HG02759 (cell line): ENCODE results near the gene CPVL.

Source experiments
- ATAC-seq: cut with Tn5 transposase; IDR thresholded peaks from one replicate; pipeline ENCODE4 v1.9.1; 2021; ENCODE audit warnings: mild to moderate bottlenecking, moderate library complexity; ENCODE audit not compliant: unreplicated experiment

CPVL gene

DNA sequence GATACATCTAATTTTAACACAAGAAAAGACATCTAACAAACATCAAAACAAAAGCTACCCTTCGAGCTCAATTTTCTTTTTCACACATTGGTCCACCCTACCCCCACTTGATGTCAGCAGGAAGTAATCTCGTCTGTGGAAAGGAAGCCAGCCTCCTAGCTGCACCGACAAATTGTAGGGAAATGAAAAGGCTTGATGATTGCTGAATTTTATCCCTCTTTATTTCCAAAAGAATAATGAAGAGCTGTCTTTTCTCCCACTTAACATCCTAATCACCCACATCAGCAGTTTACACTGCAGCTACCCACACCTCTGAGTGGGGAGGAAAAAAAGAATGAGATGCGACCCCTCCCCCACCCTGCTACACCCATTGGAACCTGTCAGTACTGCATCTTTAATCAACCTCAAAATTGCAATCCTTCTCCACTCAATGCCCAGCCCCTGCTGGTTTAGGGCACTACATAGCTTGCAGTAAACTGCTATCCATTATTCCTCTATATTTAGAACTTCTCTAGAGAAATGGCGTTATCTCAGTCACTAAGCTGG is 10.6 kb upstream of the CPVL start:
- ATAC-seq = no peak

DNA sequence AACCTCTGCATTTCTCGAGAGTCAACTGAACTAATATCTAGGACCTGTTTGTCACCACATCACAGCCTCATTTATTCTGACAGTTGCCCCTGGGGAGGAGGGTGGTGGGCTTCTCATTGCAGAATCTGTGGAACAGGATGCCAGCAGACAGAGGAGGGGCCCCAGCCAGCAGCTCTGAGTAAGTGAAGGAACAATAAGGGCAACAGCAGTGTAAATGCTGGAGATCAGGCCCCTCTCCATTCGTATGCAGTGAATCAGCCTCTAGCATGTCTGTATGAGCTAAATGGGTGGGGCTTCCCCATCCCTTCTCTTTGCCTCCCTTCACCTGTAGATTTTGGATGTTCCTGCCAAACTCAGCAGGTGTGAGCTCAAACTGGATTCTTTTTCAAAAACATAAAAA is 7.7 kb upstream of the CPVL start:
- ATAC-seq = no peak

DNA sequence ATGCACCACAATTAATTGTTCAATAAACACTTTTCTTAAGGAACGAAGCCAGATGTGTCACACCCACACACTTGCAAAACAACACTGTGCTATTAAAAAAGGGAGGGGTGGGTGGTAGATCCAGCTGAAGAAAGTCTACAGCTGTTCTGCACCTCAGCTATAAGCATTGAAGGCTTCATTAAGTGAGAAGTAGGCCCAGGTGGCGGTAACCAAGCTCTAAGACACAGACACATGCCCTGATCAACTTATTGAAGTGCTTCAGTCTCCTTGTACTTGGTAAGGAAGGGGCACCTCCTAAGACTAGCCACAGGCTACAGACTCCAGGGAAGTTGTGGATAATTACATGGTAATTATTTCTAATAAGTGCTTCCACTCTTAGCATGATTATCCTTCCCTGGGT is 4.5 kb upstream of the CPVL start:
- no peak for ATAC-seq

DNA sequence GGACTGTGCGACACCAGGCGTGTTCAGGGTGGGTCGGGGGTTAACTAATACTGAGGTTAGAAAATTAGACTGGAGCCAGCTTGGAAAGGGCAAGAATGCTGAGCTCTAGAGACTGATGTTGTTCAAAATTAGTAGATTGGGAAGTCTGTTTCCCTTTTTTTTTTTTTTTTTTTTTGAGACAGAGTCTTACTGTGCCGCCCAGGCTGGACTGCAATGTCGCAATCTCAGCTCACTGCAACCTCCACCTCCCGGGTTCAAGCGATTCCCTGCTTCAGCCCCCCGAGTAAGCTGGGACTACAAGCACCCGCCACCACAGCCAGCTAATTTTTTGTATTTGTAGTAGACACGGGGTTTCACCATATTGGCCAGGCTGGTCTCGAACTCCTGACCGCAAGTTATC is 2.7 kb upstream of the CPVL start:
- ATAC-seq = no peak

DNA sequence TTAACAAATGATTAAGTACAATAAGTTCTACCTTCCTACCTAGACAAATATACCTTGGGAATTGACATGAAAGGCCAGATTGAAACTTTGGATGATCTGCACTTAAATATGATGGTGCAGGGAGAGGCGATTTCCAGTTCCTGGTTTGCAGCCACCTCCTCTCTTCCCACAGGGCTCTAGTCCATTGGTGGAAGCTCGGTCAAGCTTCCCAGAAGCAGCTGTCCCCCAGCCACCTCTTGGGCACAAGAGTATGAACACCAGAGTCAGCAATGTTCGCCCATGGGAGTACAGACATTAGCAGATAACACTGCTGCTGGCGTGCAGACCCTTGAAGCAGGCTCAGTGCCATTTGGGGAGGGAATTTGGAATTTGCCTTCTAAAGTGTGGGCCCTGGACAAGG is 1.5 kb upstream of the CPVL start:
- no peak for ATAC-seq

DNA sequence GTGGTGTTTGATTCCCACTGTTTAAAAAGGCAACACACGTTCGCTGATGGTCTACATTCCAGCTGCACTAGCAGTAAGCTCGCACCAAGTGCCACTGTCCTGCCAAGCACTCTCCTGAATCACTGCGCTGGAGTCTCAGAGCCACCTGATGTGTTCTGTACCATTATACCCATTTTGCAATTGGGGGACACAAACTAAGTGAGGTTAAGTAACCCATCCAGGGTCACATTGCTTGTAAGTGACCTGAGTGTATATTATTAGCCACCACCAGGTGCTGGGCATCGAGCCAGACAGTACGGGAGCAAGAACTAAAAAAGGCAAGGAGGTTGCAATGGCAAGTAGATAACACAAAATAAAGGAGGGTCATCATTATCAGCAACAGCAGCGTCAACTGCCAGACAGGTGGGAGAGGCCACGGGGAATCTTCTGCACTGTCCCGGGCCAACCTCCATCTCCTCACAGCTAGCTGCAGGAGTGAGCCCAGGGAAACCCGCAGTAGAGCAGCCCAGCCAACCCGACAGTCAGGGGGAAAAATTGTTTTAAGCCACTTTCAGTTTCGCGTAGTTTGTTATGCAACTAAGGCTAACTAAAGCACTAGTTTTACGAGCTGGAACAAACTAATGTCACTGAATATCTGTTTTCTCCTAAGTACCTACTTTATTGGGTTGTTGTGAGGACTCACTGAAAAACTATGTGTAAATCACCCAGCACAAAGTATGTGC is 712 bp upstream of the CPVL start:
- no peak for ATAC-seq

DNA sequence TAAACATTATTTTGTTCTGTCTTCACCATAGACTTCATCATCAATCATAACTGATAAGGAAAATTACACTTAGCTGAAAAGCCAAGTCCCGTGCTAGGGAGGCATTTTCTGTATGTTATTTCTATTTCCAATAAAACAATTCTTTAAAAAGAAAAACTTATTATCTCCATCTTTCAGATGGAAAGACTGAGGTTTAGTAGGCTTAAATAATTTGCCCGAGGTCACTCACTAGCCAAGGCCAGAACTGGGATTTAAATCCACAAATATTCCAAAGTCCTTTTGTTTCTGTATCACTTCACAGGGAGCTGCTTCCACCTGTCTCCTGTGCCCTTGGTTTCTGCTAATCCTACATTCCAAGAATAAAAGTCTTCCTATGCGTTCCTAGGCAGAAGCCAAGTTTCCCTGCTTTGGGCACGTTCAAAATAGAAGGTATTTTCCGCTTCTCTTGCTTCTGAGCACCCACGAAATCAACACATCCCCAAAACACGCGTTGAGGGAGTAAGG is 732 bp downstream of the CPVL start:
- no peak for ATAC-seq

DNA sequence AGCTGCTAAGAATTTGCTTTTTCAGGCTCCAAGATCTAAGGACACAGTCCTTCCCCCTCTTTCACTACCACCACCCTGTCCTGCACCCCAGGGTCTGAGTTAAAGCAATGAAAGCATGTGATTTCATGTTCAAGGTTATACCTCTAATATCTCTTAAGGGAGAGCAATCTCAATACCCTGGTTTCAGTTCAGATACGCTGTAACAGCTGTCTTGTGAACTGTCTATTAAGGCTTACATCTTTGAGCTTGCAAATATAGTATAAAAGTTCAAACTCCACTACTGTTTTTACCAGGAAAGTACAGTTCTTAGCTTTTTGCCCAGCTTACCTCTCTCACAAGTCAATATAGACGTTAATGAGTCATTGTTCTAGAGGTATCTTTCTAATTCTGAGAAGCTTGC is 2.6 kb downstream of the CPVL start:
- ATAC-seq = no peak

DNA sequence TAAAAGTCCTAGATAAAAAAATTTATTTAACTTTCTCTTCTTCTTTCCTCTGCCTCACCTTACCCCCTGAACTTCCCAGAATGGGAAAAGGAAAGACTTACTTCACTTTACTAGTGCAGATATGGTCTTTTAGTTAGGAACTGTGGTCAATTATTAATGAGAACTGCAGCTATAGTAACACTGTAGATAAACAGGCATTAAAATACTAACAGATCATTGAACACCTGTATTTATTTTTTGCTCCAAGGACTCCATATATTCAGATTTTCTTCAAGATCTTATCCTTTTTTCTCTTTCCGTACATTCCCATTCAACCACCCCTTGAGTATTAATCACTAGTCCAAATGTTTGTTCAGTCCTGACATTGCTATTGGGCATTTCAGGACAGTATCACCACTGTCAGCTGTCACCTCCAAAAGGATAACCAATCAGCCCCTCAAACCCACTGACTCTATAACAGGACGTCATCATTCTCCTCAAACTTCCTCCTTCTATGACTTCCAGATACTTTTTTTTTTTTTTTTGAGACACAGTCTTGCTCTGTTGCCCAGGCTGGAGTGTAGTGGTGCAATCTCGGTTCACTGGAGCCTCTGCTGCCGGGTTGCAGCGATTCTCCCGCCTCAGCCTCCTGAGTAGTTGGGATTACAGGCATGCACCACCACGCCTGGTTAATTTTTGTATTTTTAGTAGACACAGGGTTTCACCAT is 4.2 kb downstream of the CPVL start:
- no peak for ATAC-seq

DNA sequence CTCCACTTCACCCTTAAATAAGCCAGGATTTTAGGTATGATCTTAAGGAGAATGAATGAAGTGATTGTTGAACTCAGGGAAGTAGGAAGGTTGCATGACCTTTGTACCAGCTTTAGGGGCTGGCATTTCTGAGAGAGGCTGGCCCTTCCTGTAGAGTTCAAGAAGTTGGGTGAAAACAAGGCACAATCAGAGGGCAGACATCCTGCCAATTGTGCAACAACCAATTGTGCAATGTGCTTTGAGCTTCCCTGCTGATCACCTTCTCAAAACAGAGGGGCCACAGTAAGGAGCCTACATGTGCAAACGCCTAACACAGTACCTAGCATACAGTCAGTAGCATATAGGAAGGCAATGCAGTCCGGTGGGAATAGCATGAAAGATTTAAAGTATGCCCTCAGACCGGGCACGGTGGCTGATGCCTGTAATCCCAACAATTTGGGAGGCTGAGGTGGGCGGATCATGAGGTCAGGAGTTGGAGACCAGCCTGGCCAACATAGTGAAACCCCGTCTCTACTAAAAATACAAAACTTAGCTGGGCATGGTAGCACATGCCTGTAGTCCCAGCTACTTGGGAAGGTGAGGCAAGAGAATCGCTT is 5.4 kb downstream of the CPVL start:
- ATAC-seq = no peak

DNA sequence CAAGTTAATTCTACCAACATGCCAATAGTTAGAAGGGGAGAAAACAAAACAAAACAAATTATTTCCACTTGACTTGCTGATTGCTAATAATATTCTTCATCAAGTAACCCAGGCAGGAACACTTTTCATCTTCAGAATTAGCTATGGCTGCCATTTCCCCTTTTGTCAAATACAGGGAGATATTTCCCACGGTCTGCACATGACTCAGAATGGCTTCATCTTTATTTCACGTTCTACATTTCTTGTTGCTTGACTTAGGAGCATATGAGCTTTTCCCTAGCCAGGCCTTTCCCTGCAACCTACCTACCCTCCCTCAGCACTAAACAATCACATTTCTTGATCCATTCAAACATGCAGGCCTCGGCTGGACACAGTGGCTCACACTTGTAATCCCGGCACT is 6.5 kb downstream of the CPVL start:
- ATAC-seq = no peak

DNA sequence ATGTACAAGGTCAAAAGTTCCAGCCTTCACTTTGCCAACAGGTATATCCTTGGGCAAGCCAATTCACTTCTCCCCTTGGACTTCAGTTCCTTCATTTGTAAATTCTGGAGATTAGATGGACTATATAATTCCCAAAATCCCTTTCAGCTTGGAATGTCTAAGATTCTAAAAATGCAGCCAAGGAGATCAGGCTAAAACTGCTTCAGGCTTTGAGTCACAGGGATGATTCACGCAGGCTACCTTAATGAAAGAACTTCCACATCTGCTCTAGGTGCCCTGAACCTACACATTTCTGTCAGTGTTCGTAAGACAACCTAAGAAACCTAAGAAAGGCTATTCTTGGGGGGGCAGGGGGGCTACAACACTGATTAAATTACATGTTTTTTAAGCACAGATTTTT is 7.1 kb downstream of the CPVL start:
- no peak for ATAC-seq

DNA sequence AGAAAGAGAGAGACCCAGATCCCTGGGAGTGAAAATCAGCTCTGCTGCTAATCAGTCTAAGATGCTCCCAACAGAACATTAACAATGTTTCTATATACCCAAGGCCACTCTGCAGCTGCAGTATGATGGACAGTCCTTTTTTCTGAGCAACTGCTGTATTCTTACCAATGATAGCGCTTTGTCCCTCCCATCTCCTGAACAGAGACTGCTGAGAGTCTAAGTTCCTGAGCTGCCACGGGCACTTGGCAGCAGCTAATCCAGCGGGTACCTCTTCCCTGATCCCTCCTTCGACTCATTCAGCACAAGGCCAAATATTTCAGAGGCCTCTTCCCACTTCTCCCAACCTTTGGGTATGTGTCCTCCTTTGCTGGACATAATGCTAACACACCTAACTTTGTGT is 7.7 kb downstream of the CPVL start:
- ATAC-seq = no peak

DNA sequence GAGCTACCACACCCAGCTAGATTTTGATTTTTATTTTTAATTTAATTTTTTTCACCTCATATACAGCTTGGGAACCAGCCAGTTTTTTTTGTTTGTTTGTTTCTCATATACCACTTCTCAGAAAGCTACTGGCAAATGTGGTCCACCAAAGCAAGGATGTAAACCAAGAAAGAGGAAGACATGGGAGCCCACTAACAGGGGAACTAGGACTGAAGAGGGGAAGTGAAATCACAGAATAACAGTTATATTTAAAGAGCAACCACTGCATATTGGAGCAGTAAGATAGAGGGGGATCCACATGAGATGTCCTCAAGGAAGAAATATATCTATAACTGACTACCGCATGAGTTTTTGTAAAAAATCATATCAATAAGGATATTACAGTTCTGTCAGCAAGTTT is 10.5 kb downstream of the CPVL start:
- no peak for ATAC-seq

DNA sequence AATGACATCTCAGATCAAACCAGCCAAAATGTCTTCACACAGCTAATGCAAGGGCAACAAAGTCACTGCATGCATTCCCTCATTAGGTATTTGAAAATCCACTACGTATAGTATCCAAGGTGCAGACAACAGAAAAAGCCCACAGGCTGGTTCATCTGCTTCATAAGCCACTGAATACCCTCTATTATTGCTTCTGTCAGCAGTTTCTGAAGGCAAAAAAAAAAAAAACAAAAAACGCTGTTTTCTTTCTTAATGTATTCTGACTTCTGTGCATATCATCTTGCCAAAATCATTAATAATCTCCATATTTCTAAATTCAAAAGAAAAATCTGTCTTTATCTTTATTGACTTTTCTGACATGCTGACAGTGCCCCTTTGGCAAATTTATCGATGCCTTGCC is 13.4 kb downstream of the CPVL start:
- ATAC-seq = no peak

DNA sequence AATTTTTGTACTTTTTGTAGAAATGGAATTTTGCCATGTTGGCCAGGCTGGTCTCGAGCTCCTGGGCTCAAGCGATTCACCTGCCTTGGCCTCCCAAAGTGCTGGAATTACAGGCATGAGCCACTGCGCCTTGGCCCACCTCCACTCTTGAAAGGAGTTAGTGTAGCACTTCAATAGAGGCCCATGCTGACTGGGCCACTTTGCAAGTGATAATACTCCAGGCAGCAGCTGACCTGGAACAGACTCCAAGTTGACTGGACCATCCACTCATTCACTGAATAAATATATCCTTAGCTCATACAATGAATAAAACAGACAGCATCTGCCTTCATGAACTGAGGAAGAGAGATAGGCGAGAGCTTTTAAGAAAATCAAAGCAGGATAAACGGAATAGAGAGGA is 14.7 kb downstream of the CPVL start:
- ATAC-seq = no peak

DNA sequence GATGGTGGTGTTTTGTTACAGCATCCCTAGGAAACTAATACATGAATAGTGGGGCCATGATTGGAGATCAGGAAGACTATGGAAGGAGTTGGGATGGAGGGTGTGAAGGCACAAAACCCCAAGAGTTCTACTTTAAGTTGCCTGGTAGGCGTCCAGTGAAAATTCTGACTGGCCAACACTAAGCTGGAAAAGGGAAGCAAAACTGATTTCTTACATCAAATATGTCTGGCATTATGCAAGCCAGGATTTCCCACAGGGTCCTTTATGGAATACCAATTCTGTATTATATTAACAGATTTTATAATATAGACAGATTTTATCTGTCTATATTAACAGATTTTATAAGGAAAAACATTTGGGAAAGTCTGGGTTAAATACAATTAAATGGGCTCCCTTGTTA is 16.2 kb downstream of the CPVL start:
- ATAC-seq = no peak

DNA sequence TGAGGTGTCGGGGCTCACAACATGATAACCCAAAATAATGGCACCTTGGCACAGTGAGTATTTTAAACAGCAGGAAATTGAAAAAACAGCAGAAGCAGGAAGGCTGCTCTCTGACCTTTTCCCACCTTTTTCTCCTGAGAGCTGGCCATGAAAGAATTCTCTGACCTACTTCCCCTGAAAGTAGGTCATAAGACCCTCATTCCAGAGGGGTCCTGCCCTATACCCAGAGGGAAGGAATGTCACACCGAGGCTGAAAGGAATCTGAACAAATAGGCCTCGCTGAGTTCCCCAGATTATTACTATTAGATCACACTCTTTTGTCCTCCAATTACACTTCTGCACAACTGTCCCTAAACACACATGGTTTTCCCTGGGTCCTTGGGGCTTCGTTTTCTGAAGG is 18.8 kb downstream of the CPVL start:
- no peak for ATAC-seq

DNA sequence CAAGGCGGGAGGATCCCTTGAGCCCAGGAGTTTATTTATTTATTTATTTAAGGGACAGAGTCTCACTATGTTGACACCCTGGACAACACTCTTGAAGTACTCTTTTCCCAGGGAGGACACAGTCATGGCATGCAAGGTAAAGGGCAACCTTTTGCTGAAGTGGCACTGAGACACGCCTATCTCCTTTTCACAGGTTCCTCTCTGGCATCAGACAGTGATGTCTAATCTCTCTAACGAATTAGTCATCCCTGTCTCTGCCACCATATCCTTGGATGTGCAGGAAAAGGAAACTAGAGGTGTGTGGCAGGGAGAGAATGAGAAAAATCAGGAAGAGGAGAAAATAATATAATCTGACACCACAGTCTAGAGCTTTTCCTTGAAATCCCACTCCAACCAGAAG is 19.5 kb downstream of the CPVL start:
- no peak for ATAC-seq

DNA sequence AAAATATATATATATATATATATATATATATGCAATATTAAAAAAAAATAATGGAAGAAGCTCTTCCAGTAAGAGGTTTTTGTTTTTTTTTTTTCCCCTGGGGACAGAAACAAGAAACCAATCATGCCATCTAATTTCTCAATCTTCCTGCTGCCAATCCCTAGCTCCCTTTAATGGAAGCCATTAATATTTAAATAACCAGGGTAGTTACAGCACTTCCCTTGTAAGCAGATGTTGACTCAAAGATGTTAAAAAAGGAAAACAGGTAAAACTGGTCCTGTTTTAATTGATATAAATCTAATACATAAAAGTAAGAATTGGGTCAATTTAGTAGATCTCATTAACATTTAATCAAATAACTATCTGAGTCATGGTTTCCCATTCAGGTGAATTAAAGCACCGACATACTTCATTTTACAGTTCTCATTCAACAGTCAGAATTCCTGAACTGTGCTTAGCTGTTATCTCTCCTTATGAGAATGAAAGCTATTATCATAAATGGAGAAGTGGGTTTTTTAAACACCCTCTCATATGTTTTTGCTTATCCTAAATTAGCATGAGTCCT is 22.6 kb downstream of the CPVL start:
- no peak for ATAC-seq

DNA sequence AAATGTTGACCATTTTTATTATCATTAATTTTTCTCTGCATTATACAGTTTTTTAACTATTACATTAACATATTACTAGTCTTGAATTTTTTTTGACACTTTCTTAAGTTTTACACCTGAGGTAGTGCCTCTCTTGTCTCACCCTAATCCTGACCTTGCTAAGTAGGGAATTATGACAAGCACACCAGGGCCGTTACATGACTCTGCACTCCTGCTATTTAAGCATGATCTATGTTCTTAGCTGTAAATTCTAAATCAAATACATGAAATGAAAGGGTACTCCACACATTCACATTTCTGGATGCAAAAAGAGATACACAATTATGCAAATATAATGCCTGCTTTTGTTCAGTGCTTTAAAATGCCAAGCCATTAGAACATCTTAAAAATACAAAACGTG is 23.6 kb downstream of the CPVL start:
- ATAC-seq = no peak

DNA sequence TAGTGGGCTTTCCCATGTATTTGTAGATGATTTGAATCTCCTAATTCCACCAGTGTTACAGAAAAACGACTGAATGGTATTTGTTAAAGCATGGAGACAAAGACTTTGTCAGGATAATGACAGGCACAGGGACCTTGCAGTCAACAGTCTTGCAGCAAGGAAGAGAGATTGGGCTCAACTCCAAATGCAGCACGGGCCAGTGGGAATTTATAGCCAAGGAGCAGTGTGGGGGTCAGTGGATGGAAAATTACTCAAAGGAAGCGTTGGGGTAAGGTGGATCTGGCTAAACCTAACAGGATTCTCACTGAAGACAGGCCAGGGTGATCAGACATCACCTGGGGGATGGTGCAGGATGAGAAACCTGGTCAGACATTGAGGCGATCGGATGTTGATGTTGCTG is 24.3 kb downstream of the CPVL start:
- ATAC-seq = no peak
